SK-N-SH (cell line): ENCODE measurements around the gene PEX7. TPM values are rescaled to one million over a fixed set of nuclear protein-coding genes. Genes with fewer than 3 reads are reported as not detected.
A peak's percentile ranks its signal among the peaks of the same experiment; 100 is the strongest.

Source experiments
- CTCF ChIA-PET: fragments of 300-600, 350-600 bp; formaldehyde crosslinking; extraction: SDS; loops from one replicate; lab custom pipeline; 2021; lab: Yijun Ruan, JAX
- POLR2A ChIA-PET: fragments of 350-600 bp; sonication (Branson Sonifier 250); formaldehyde crosslinking; extraction: SDS; loops from one replicate; lab custom pipeline; 2020; ENCODE audit warnings: antibody characterized with exemption, inconsistent platforms; lab: Yijun Ruan, JAX
- DNase-seq: peaks from one replicate; pipeline ENCODE4 v3.0.0; 2012
- H2AFZ ChIP-seq: fragments of 200-600 bp; sonication (generic); 2 replicates; pipeline ENCODE4 v1.8.1; 2016; ENCODE audit warnings: antibody characterized with exemption, mild to moderate bottlenecking, low read depth
- H3F3A ChIP-seq: fragments of 200-600 bp; sonication (generic); replicated peaks from 2 replicates; pipeline ENCODE3; 2016; ENCODE audit warnings: antibody characterized with exemption, mild to moderate bottlenecking; ENCODE audit not compliant: insufficient read depth
- H3K27ac ChIP-seq, 2 experiments: fragments of 200-500 bp in 1 of 2; fragments of 200-600 bp in 1 of 2; sonication (Bioruptor generic) in 1 of 2; sonication (generic), shearing (Covaris generic) in 1 of 2; 2 replicates each; pipeline versions ENCODE4 v1.5.1 to v1.6.1; 2014 to 2016; ENCODE audit warnings: low read depth in 2 of 2, inconsistent platforms in 1 of 2, low read length in 1 of 2, mild to moderate bottlenecking in 1 of 2, mixed read lengths in 1 of 2
- H3K27me3 ChIP-seq: fragments of 200-600 bp; sonication (generic), shearing (Covaris generic); 2 replicates; pipeline ENCODE4 v1.6.1; 2016; ENCODE audit warnings: mixed run types; ENCODE audit not compliant: insufficient read depth
- H3K36me3 ChIP-seq, 2 experiments: fragments of 200-500 bp in 1 of 2; fragments of 200-600 bp in 1 of 2; sonication (Bioruptor generic) in 1 of 2; sonication (generic) in 1 of 2; replicated peaks in 1 of 2; 2 replicates each; pipeline versions ENCODE3 to v1.5.1; 2014 to 2016; ENCODE audit warnings: low read length in 1 of 2, mild to moderate bottlenecking in 1 of 2; ENCODE audit not compliant: insufficient read depth in 2 of 2, control insufficient read depth in 1 of 2
- H3K4me1 ChIP-seq, 2 experiments: fragments of 200-500 bp in 1 of 2; fragments of 200-600 bp in 1 of 2; sonication (Bioruptor generic) in 1 of 2; sonication (generic), shearing (Covaris generic) in 1 of 2; 2 replicates each; pipeline versions ENCODE4 v1.5.1 to v1.6.1; 2014 to 2016; ENCODE audit warnings: low read depth in 1 of 2, low read length in 1 of 2, mixed run types in 1 of 2; ENCODE audit not compliant: insufficient read depth in 2 of 2, control insufficient read depth in 1 of 2
- H3K4me2 ChIP-seq: fragments of 200-600 bp; sonication (generic), shearing (Covaris generic); 2 replicates; pipeline ENCODE4 v1.6.1; 2017; ENCODE audit warnings: mixed run types
- H3K4me3 ChIP-seq, 2 experiments: fragments of 200-500 bp in 1 of 2; fragments of 200-600 bp in 1 of 2; sonication (Bioruptor generic) in 1 of 2; sonication (generic), shearing (Covaris generic) in 1 of 2; 2 replicates each; pipeline versions ENCODE4 v1.5.1 to v1.8.1; 2014 to 2016; ENCODE audit warnings: low read depth in 2 of 2, inconsistent platforms in 1 of 2, low read length in 1 of 2, mild to moderate bottlenecking in 1 of 2, mixed read lengths in 1 of 2, moderate library complexity in 1 of 2
- H3K79me2 ChIP-seq: fragments of 200-600 bp; sonication (generic); 2 replicates; pipeline ENCODE4 v1.8.1; 2017; ENCODE audit warnings: mild to moderate bottlenecking; ENCODE audit not compliant: insufficient read depth
- H3K9ac ChIP-seq: fragments of 200-600 bp; sonication (generic); 2 replicates; pipeline ENCODE4 v1.6.1; 2017; ENCODE audit warnings: mixed run types
- H3K9me2 ChIP-seq: fragments of 200-600 bp; sonication (generic); 2 replicates; pipeline ENCODE4 v1.6.1; 2017; ENCODE audit warnings: mixed run types
- H3K9me3 ChIP-seq: fragments of 200-600 bp; sonication (generic); 2 replicates; pipeline ENCODE4 v1.6.1; 2017; ENCODE audit warnings: mixed run types, mild to moderate bottlenecking, moderate library complexity
- H4K20me1 ChIP-seq: fragments of 200-600 bp; sonication (generic); 2 replicates; pipeline ENCODE4 v1.6.1; 2017; ENCODE audit warnings: mild to moderate bottlenecking, mixed run types; ENCODE audit not compliant: insufficient read depth
- ELF1 ChIP-seq: IDR thresholded peaks from 2 replicates; pipeline ENCODE4 v1.4.0; 2012
- EZH2phosphoT487 ChIP-seq: fragments of 200-600 bp; sonication (generic); IDR thresholded peaks from 2 replicates; pipeline ENCODE4 v1.6.1; 2017; ENCODE audit warnings: low read depth, mixed run types, mild to moderate bottlenecking, antibody characterized with exemption, moderate library complexity, borderline replicate concordance
- FOSL2 ChIP-seq: IDR thresholded peaks from 2 replicates; pipeline ENCODE4 v1.4.0; 2012; ENCODE audit warnings: low read depth, mild to moderate bottlenecking, moderate library complexity, borderline replicate concordance
- GABPA ChIP-seq: IDR thresholded peaks from 2 replicates; pipeline ENCODE4 v1.4.0; 2012; ENCODE audit warnings: low read depth, mild to moderate bottlenecking
- JUND ChIP-seq: IDR thresholded peaks from 2 replicates; pipeline ENCODE4 v1.4.0; 2012
- NFIC ChIP-seq: IDR thresholded peaks from 2 replicates; pipeline ENCODE4 v1.4.0; 2012; ENCODE audit warnings: borderline replicate concordance
- NRF1 ChIP-seq: IDR thresholded peaks from 2 replicates; pipeline ENCODE4 v1.6.1; 2012; ENCODE audit warnings: low read depth, mild to moderate bottlenecking, low read length
- RAD21 ChIP-seq: IDR thresholded peaks from 2 replicates; pipeline ENCODE4 v1.6.1; 2012; ENCODE audit warnings: mild to moderate bottlenecking, low read length
- RXRA ChIP-seq: IDR thresholded peaks from 2 replicates; pipeline ENCODE4 v1.4.0; 2012; ENCODE audit warnings: low read depth, mild to moderate bottlenecking, borderline replicate concordance
- SMC3 ChIP-seq: IDR thresholded peaks from 2 replicates; pipeline ENCODE4 v1.6.1; 2012; ENCODE audit warnings: low read depth, low read length, improper control_type of control experiment
- TAF1 ChIP-seq: IDR thresholded peaks from 2 replicates; pipeline ENCODE4 v1.6.1; 2012; ENCODE audit warnings: low read depth, mild to moderate bottlenecking, low read length, moderate library complexity, borderline replicate concordance
- TEAD4 ChIP-seq: IDR thresholded peaks from 2 replicates; pipeline ENCODE4 v1.4.0; 2012; ENCODE audit warnings: mild to moderate bottlenecking, borderline replicate concordance; ENCODE audit not compliant: insufficient read depth
- WGBS: methylation state at CpG from one replicate; pipeline ENCODE4 v1.1.6; 2017; ENCODE audit warnings: low lambda C conversion rate; 5-methylcytosine and 5-hydroxymethylcytosine counted together
- polyA plus RNA-seq, 3 experiments: library from polyadenylated mRNA; depleted of rRNA; stranded (reverse); fragments of >200 nt; gene quantifications; 2 replicates each; pipeline ENCODE4 v1.2.3, GENCODE V29; 2012
- TF ChIP-seq, protein P1 (sequence below): IDR thresholded peaks from 2 replicates; pipeline ENCODE4 v1.6.1; 2012; ENCODE audit warnings: mild to moderate bottlenecking, low read depth, low read length, moderate library complexity
- TF ChIP-seq, protein P2 (sequence below): IDR thresholded peaks from 2 replicates; pipeline ENCODE4; 2012
- TF ChIP-seq, protein P3 (sequence below): IDR thresholded peaks from 2 replicates; pipeline ENCODE4 v1.4.0; 2012; ENCODE audit warnings: low read depth
- TF ChIP-seq, protein P4 (sequence below): fragments of 150-350 bp; IDR thresholded peaks from 2 replicates; pipeline ENCODE4 v1.6.1; 2016; ENCODE audit warnings: mild to moderate bottlenecking, low read depth, low read length

The PEX7 gene
- polyA plus RNA-seq, 1 of the 3 experiments (the other 2 are of a cell fraction) = 10.8 TPM

DNA sequence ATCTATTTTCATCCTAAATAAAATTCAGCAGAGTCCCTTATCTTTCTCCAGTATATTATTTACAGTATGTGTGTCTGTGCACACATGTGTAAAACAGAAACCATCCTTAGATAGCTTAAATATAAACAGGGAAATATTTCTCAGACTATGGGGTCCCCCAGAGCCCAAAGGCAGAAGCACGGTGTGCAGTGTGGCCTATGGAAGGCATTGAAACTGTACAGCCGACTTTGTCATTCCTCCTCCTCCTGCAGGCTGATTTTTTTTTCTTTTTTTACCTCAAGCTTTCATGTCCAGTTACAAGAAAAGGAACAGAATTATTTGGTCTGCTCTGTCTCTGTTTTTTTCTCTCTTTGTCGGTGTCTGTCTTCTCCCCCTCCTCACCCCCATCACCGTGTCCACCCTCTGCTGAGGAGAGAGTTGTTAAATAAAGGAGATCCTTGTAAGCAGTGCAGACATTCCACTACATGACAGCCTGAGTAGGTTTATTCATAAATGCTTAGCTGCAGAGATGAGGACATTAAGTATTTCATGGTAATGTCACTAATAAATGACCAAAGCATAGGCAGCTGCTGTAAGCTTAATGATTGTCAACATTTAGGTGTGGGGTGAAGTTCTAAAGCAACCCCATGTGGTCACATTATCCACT, 67.9 kb downstream of the PEX7 start:
- Histone ChIP-seq H3K27me3 (no peaks in the 10 kb centered on the region), H4K20me1 (no peaks in the 10 kb centered on the region), H3K4me2 (no peak overlapping the region), H3K79me2 (no peaks in the 10 kb centered on the region), H3F3A (no peaks in the 10 kb centered on the region), H3K9ac (no peak overlapping the region), H3K27ac (peak overlapping the region in 1 of 2 experiments; percentile 69; a peak in 2 of 4 replicates), H2AFZ (no peak overlapping the region), H3K4me3 (no peak overlapping the region), H3K9me2 (no peaks in the 10 kb centered on the region), H3K9me3 (no peaks in the 10 kb centered on the region), H3K36me3 (peaks cover 0 to 8% of the 10 kb centered on the region in 2 experiments), H3K4me1 (peaks cover 6 to 14% of the 10 kb centered on the region in 2 experiments; a peak in 3 of 4 replicates)
- DNase-seq = peak; percentile 7
- ChIA-PET CTCF (interaction anchor here (0.7 to 3.1 kb wide), 13 partner anchors 12 to 246 kb away, joined by 3 to 13 read pairs (median 3); partner anchors contain the start of gene MAP3K5), POLR2A (interaction anchor here (3.1 kb wide), 1 partner anchor 31 kb away, joined by 12 read pairs; the partner anchor contains the start of gene SLC35D3)
- WGBS = 74% methylated on average over 4 of the region's 4 CpGs
- TF ChIP-seq RAD21 = peak; percentile 51
- TF ChIP-seq, protein P1, sequence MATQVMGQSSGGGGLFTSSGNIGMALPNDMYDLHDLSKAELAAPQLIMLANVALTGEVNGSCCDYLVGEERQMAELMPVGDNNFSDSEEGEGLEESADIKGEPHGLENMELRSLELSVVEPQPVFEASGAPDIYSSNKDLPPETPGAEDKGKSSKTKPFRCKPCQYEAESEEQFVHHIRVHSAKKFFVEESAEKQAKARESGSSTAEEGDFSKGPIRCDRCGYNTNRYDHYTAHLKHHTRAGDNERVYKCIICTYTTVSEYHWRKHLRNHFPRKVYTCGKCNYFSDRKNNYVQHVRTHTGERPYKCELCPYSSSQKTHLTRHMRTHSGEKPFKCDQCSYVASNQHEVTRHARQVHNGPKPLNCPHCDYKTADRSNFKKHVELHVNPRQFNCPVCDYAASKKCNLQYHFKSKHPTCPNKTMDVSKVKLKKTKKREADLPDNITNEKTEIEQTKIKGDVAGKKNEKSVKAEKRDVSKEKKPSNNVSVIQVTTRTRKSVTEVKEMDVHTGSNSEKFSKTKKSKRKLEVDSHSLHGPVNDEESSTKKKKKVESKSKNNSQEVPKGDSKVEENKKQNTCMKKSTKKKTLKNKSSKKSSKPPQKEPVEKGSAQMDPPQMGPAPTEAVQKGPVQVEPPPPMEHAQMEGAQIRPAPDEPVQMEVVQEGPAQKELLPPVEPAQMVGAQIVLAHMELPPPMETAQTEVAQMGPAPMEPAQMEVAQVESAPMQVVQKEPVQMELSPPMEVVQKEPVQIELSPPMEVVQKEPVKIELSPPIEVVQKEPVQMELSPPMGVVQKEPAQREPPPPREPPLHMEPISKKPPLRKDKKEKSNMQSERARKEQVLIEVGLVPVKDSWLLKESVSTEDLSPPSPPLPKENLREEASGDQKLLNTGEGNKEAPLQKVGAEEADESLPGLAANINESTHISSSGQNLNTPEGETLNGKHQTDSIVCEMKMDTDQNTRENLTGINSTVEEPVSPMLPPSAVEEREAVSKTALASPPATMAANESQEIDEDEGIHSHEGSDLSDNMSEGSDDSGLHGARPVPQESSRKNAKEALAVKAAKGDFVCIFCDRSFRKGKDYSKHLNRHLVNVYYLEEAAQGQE = no peak

DNA sequence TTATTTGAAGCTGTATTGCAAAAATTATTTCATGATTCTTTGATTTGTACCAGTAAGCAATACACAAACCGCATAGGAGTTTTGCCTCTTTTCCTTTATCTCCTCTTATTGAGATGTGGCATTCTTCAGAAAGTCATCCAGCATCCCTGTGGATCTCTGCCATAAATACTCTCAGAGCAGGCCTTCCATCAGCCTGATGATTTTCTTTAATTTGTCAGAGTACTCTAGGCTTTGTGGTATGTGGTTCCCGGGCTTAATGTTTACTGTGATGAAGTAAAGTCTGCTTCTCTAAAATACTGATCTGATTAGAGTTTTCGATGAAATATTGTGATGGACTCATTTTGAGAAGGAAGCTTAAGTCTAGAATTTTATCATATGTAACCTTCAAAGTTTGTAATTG, 68.6 kb downstream of the PEX7 start:
- H3K4me2 ChIP-seq = no peak overlapping the region
- H3K4me3 ChIP-seq = no peak overlapping the region
- H2AFZ ChIP-seq = no peak overlapping the region
- no peaks in the 10 kb centered on the region for H3K27me3 ChIP-seq
- no peaks in the 10 kb centered on the region for H3F3A ChIP-seq
- peak overlapping the region in 1 of 2 experiments; percentile 69; a peak in 1 of 4 replicates for H3K27ac ChIP-seq
- no peak for DNase-seq
- peaks cover 6 to 14% of the 10 kb centered on the region in 2 experiments; a peak in 3 of 4 replicates for H3K4me1 ChIP-seq
- ChIA-PET POLR2A (no interaction called here), CTCF (interaction anchor here (1.3 to 3.1 kb wide), 6 partner anchors 17 to 247 kb away, joined by 3 to 13 read pairs (median 6); partner anchors contain the start of gene MAP3K5)
- 88% methylated on average over 3 of the region's 3 CpGs for WGBS
- H3K36me3 ChIP-seq = peaks cover 0 to 8% of the 10 kb centered on the region in 2 experiments
- TF ChIP-seq TEAD4 (no peak), SMC3 (no peak)
- no peaks in the 10 kb centered on the region for H3K9me2 ChIP-seq
- no peak overlapping the region for H3K9ac ChIP-seq
- no peaks in the 10 kb centered on the region for H3K79me2 ChIP-seq
- H4K20me1 ChIP-seq = no peaks in the 10 kb centered on the region
- H3K9me3 ChIP-seq = no peaks in the 10 kb centered on the region

DNA sequence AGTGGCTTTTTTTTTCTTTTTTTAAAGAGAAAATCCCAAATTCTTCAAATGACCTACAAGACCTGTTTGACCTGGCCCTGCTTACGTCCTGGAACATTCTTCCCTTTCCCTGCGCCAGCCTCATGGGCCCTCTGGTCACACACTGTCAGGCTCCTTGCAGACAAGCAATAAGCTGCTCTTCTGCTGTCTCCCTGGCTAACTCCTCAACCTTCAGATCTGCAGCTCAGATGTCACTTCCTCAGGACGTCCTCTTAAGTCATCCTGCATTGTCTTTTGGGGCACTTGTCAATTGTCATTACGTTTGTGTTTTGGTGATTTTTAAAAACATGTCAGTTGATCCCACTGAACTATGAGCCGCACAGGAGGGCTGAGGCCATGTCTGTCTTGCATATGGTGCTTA, 70.8 kb downstream of the PEX7 start:
- no peak for DNase-seq
- H3K27me3 ChIP-seq = no peaks in the 10 kb centered on the region
- CTCF ChIA-PET = no interaction called here
- TF ChIP-seq, protein P2, sequence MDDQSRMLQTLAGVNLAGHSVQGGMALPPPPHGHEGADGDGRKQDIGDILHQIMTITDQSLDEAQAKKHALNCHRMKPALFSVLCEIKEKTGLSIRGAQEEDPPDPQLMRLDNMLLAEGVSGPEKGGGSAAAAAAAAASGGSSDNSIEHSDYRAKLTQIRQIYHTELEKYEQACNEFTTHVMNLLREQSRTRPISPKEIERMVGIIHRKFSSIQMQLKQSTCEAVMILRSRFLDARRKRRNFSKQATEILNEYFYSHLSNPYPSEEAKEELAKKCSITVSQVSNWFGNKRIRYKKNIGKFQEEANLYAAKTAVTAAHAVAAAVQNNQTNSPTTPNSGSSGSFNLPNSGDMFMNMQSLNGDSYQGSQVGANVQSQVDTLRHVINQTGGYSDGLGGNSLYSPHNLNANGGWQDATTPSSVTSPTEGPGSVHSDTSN = no peak
- TF ChIP-seq TAF1 (no peak), JUND (no peak), GABPA (no peak), RXRA (no peak), ELF1 (no peak), EZH2phosphoT487 (no peak), NFIC (no peak), FOSL2 (no peak), NRF1 (no peak)
- TF ChIP-seq, protein P3, sequence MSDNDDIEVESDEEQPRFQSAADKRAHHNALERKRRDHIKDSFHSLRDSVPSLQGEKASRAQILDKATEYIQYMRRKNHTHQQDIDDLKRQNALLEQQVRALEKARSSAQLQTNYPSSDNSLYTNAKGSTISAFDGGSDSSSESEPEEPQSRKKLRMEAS = no peak
- TF ChIP-seq, protein P4, sequence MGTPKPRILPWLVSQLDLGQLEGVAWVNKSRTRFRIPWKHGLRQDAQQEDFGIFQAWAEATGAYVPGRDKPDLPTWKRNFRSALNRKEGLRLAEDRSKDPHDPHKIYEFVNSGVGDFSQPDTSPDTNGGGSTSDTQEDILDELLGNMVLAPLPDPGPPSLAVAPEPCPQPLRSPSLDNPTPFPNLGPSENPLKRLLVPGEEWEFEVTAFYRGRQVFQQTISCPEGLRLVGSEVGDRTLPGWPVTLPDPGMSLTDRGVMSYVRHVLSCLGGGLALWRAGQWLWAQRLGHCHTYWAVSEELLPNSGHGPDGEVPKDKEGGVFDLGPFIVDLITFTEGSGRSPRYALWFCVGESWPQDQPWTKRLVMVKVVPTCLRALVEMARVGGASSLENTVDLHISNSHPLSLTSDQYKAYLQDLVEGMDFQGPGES = no peak

More for the DNA sequence above, 70.8 kb downstream of the PEX7 start:
- Histone ChIP-seq H3K79me2 (no peaks in the 10 kb centered on the region), H3K36me3 (peaks cover 0 to 11% of the 10 kb centered on the region in 2 experiments), H3K4me3 (no peak overlapping the region), H4K20me1 (no peaks in the 10 kb centered on the region), H3K27ac (no peak overlapping the region), H2AFZ (no peak overlapping the region), H3K4me1 (peaks cover 3 to 10% of the 10 kb centered on the region in 2 experiments; a peak in 3 of 4 replicates), H3K9me3 (no peaks in the 10 kb centered on the region), H3K4me2 (no peak overlapping the region), H3F3A (no peaks in the 10 kb centered on the region), H3K9me2 (no peaks in the 10 kb centered on the region), H3K9ac (no peak overlapping the region)
- POLR2A ChIA-PET = no interaction called here
- 91% methylated on average over 5 of the region's 5 CpGs for WGBS
